ENCODE data around the gene ZNF132.

DNA sequence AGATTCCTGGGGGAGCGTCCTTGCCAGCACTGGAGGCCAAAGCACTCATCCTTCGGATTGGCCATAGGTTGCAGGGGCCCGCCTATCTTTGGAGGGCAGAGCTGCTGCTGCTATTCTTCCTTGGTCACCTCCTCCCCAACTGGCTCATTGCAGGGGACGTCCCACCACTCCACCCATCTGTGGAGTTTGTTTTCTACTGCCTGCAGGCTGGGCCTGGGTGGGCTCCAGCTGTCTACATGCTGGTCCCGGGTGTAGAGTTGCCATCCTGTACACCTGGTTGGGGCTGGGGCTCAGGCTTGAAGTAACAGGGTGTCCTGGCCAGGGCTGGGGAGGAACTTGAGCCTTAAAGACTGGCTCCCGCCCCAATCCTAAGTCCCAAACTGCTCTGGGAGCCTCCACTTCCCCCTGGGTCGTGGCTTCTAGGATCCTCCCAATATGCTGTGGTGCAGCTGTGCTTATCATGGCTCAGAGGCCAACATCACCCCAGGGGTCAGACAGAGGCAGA lies 42.4 kb downstream of the ZNF132 start:
- no peak for TF ChIP-seq TAF1 (IDR thresholded peaks at IDR 0.05; ENCODE audit: borderline replicate concordance, insufficient read depth, low read length)
- TF ChIP-seq, protein P1, sequence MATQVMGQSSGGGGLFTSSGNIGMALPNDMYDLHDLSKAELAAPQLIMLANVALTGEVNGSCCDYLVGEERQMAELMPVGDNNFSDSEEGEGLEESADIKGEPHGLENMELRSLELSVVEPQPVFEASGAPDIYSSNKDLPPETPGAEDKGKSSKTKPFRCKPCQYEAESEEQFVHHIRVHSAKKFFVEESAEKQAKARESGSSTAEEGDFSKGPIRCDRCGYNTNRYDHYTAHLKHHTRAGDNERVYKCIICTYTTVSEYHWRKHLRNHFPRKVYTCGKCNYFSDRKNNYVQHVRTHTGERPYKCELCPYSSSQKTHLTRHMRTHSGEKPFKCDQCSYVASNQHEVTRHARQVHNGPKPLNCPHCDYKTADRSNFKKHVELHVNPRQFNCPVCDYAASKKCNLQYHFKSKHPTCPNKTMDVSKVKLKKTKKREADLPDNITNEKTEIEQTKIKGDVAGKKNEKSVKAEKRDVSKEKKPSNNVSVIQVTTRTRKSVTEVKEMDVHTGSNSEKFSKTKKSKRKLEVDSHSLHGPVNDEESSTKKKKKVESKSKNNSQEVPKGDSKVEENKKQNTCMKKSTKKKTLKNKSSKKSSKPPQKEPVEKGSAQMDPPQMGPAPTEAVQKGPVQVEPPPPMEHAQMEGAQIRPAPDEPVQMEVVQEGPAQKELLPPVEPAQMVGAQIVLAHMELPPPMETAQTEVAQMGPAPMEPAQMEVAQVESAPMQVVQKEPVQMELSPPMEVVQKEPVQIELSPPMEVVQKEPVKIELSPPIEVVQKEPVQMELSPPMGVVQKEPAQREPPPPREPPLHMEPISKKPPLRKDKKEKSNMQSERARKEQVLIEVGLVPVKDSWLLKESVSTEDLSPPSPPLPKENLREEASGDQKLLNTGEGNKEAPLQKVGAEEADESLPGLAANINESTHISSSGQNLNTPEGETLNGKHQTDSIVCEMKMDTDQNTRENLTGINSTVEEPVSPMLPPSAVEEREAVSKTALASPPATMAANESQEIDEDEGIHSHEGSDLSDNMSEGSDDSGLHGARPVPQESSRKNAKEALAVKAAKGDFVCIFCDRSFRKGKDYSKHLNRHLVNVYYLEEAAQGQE (IDR thresholded peaks at IDR 0.05; ENCODE audit: insufficient read depth in 1 of 2, low read depth in 2 of 2, low read length in 2 of 2), result no peak
- no peak for TF ChIP-seq POLR2AphosphoS5 (IDR thresholded peaks at IDR 0.05; ENCODE audit: low read depth, low read length)
- TF ChIP-seq SIN3A (IDR thresholded peaks at IDR 0.05; ENCODE audit: borderline replicate concordance, insufficient read depth, low read length), result no peak
- no peak for TF ChIP-seq FOXP2 (optimal IDR thresholded peaks at IDR 0.05; ENCODE audit: borderline replicate concordance, extremely low read depth, extremely low read length, insufficient read depth)

All from PFSK-1 (cell line).